ENCODE results near the gene CNR2.

Gene CNR2

GRCh38 chr1:23928789-23929188 is 15.6 kb upstream of the CNR2 start:
- Histone ChIP-seq H3K36me3 (ENCODE audit: insufficient read depth, low read length) (no peaks in the 10 kb centered on the region), H3K9me3 (ENCODE audit: control insufficient read depth, insufficient read depth, low read length) (no peaks in the 10 kb centered on the region), H3K4me1 (ENCODE audit: insufficient read depth, low read length) (0 out of 2 replicates have a peak, but pooled peaks cover 5% of the 10 kb centered on the region), H3K9ac (ENCODE audit: low read depth, low read length) (no peak overlapping the region)

- Histone ChIP-seq H3K9me3 (ENCODE audit: control insufficient read depth, insufficient read depth, low read length) (no peaks in the 10 kb centered on the region), H3K9ac (ENCODE audit: low read depth, low read length) (no peak overlapping the region), H3K36me3 (ENCODE audit: insufficient read depth, low read length) (no peaks in the 10 kb centered on the region), H3K4me1 (ENCODE audit: insufficient read depth, low read length) (0 out of 2 replicates have a peak, but pooled peaks cover 5% of the 10 kb centered on the region)
These were observed 13.9 kb upstream of the CNR2 start for GRCh38 chr1:23927097-23927496.

- Histone ChIP-seq H3K36me3 (ENCODE audit: insufficient read depth, low read length) (no peaks in the 10 kb centered on the region), H3K9ac (ENCODE audit: low read depth, low read length) (no peak overlapping the region), H3K4me1 (ENCODE audit: insufficient read depth, low read length) (no peaks in the 10 kb centered on the region), H3K9me3 (ENCODE audit: control insufficient read depth, insufficient read depth, low read length) (no peaks in the 10 kb centered on the region)
These were observed 12.1 kb upstream of the CNR2 start for GRCh38 chr1:23925279-23925678.

GRCh38 chr1:23924601-23925000 is 11.4 kb upstream of the CNR2 start:
- Histone ChIP-seq H3K9me3 (ENCODE audit: control insufficient read depth, insufficient read depth, low read length) (no peaks in the 10 kb centered on the region), H3K9ac (ENCODE audit: low read depth, low read length) (no peak overlapping the region), H3K4me1 (ENCODE audit: insufficient read depth, low read length) (no peaks in the 10 kb centered on the region)

GRCh38 chr1:23923592-23924499 is 10.7 kb upstream of the CNR2 start:
- H3K9ac ChIP-seq (ENCODE audit: low read depth, low read length), result no peak overlapping the region
- no peaks in the 10 kb centered on the region for H3K9me3 ChIP-seq (ENCODE audit: control insufficient read depth, insufficient read depth, low read length)
- H3K36me3 ChIP-seq (ENCODE audit: insufficient read depth, low read length), result no peaks in the 10 kb centered on the region
- no peaks in the 10 kb centered on the region for H3K4me1 ChIP-seq (ENCODE audit: insufficient read depth, low read length)

More at GRCh38 chr1:23924601-23925000, 11.4 kb upstream of the CNR2 start:
- no peaks in the 10 kb centered on the region for H3K36me3 ChIP-seq (ENCODE audit: insufficient read depth, low read length)

- no peaks in the 10 kb centered on the region for H3K4me1 ChIP-seq (ENCODE audit: insufficient read depth, low read length)
These were observed 9.3 kb upstream of the CNR2 start for GRCh38 chr1:23922321-23922943.

GRCh38 chr1:23916209-23917131 is 3.3 kb upstream of the CNR2 start:
- Histone ChIP-seq H3K36me3 (ENCODE audit: insufficient read depth, low read length) (no peaks in the 10 kb centered on the region), H3K9ac (ENCODE audit: low read depth, low read length) (no peak overlapping the region), H3K4me1 (ENCODE audit: insufficient read depth, low read length) (peaks cover 3% of the 10 kb centered on the region; the same call in 1 of the 2 replicates), H3K9me3 (ENCODE audit: control insufficient read depth, insufficient read depth, low read length) (no peaks in the 10 kb centered on the region)

More at GRCh38 chr1:23922321-23922943, 9.3 kb upstream of the CNR2 start:
- Histone ChIP-seq H3K9me3 (ENCODE audit: control insufficient read depth, insufficient read depth, low read length) (no peaks in the 10 kb centered on the region), H3K9ac (ENCODE audit: low read depth, low read length) (no peak overlapping the region), H3K36me3 (ENCODE audit: insufficient read depth, low read length) (no peaks in the 10 kb centered on the region)

GRCh38 chr1:23915466-23915865 is 2.3 kb upstream of the CNR2 start:
- no peaks in the 10 kb centered on the region for H3K36me3 ChIP-seq (ENCODE audit: insufficient read depth, low read length)
- H3K4me1 ChIP-seq (ENCODE audit: insufficient read depth, low read length), result peaks cover 3% of the 10 kb centered on the region; the same call in 1 of the 2 replicates
- no peak overlapping the region for H3K9ac ChIP-seq (ENCODE audit: low read depth, low read length)

GRCh38 chr1:23914921-23915320 is 1.8 kb upstream of the CNR2 start:
- Histone ChIP-seq H3K4me1 (ENCODE audit: insufficient read depth, low read length) (peaks cover 3% of the 10 kb centered on the region; the same call in 1 of the 2 replicates), H3K9ac (ENCODE audit: low read depth, low read length) (no peak overlapping the region), H3K36me3 (ENCODE audit: insufficient read depth, low read length) (no peaks in the 10 kb centered on the region), H3K9me3 (ENCODE audit: control insufficient read depth, insufficient read depth, low read length) (no peaks in the 10 kb centered on the region)

More at GRCh38 chr1:23915466-23915865, 2.3 kb upstream of the CNR2 start:
- no peaks in the 10 kb centered on the region for H3K9me3 ChIP-seq (ENCODE audit: control insufficient read depth, insufficient read depth, low read length)

GRCh38 chr1:23911921-23912320 is 1.2 kb downstream of the CNR2 start:
- H3K4me1 ChIP-seq (ENCODE audit: insufficient read depth, low read length), result peaks cover 3% of the 10 kb centered on the region; the same call in 1 of the 2 replicates
- H3K9me3 ChIP-seq (ENCODE audit: control insufficient read depth, insufficient read depth, low read length), result no peaks in the 10 kb centered on the region
- H3K9ac ChIP-seq (ENCODE audit: low read depth, low read length), result no peak overlapping the region
- no peaks in the 10 kb centered on the region for H3K36me3 ChIP-seq (ENCODE audit: insufficient read depth, low read length)

- Histone ChIP-seq H3K4me1 (ENCODE audit: insufficient read depth, low read length) (peaks cover 3% of the 10 kb centered on the region; the same call in 1 of the 2 replicates), H3K9ac (ENCODE audit: low read depth, low read length) (no peak overlapping the region), H3K9me3 (ENCODE audit: control insufficient read depth, insufficient read depth, low read length) (no peaks in the 10 kb centered on the region), H3K36me3 (ENCODE audit: insufficient read depth, low read length) (no peaks in the 10 kb centered on the region)
These were observed 2.5 kb downstream of the CNR2 start for GRCh38 chr1:23910553-23911246.

- H3K9me3 ChIP-seq (ENCODE audit: control insufficient read depth, insufficient read depth, low read length), result no peaks in the 10 kb centered on the region
- H3K36me3 ChIP-seq (ENCODE audit: insufficient read depth, low read length), result no peaks in the 10 kb centered on the region
- H3K4me1 ChIP-seq (ENCODE audit: insufficient read depth, low read length), result peaks cover 3% of the 10 kb centered on the region; the same call in 1 of the 2 replicates
- no peak overlapping the region for H3K9ac ChIP-seq (ENCODE audit: low read depth, low read length)
These were observed 3.0 kb downstream of the CNR2 start for GRCh38 chr1:23910144-23910543.

- Histone ChIP-seq H3K9ac (ENCODE audit: low read depth, low read length) (no peak overlapping the region), H3K4me1 (ENCODE audit: insufficient read depth, low read length) (peaks cover 8% of the 10 kb centered on the region), H3K36me3 (ENCODE audit: insufficient read depth, low read length) (no peaks in the 10 kb centered on the region), H3K9me3 (ENCODE audit: control insufficient read depth, insufficient read depth, low read length) (no peaks in the 10 kb centered on the region)
These were observed 3.8 kb downstream of the CNR2 start for GRCh38 chr1:23909412-23909811.
